HepG2 (cell line): ENCODE results near the gene PRADC1.

Experiments used
- CTCF ChIP-seq: sonication (generic); formaldehyde crosslinking; IDR thresholded peaks from 2 replicates; pipeline ENCODE4 v1.5.0; 2020; ENCODE audit warnings: mild to moderate bottlenecking, missing genetic modification reagents, moderate library complexity
- EZH2 ChIP-seq: conservative IDR thresholded peaks from 2 replicates; pipeline ENCODE4 v1.6.1; 2012; ENCODE audit warnings: mild to moderate bottlenecking, low read depth, low read length, moderate library complexity
- YY1 ChIP-seq: IDR thresholded peaks from 2 replicates; pipeline ENCODE4 v1.6.1; 2011; ENCODE audit warnings: low read length, low read depth, moderate library complexity, mild to moderate bottlenecking; ENCODE audit not compliant: insufficient read depth, insufficient replicate concordance
- ZBTB49 ChIP-seq: sonication (generic); formaldehyde crosslinking; IDR thresholded peaks from 2 replicates; pipeline ENCODE4 v1.4.0; 2020; ENCODE audit warnings: missing genetic modification reagents, borderline replicate concordance

GRCh38 chr2:73256618-73256922 lies 23.5 kb upstream of the PRADC1 start:
- TF ChIP-seq CTCF (CRISPR knock-in tag), result no peak
- no peak for TF ChIP-seq ZBTB49 (CRISPR knock-in tag)
- TF ChIP-seq YY1, result no peak
- TF ChIP-seq EZH2, result no peak
